ENCODE data around the gene AGAP1. TPM values are rescaled to one million over a fixed set of nuclear protein-coding genes. Genes with fewer than 3 reads are reported as not detected.

Gene AGAP1
- total RNA-seq, 3 donors from 2014 or later (not counting 1 experiment from before 2014, with no cell fraction given) = 42.0 to 56.4 (median 45.7) TPM

DNA sequence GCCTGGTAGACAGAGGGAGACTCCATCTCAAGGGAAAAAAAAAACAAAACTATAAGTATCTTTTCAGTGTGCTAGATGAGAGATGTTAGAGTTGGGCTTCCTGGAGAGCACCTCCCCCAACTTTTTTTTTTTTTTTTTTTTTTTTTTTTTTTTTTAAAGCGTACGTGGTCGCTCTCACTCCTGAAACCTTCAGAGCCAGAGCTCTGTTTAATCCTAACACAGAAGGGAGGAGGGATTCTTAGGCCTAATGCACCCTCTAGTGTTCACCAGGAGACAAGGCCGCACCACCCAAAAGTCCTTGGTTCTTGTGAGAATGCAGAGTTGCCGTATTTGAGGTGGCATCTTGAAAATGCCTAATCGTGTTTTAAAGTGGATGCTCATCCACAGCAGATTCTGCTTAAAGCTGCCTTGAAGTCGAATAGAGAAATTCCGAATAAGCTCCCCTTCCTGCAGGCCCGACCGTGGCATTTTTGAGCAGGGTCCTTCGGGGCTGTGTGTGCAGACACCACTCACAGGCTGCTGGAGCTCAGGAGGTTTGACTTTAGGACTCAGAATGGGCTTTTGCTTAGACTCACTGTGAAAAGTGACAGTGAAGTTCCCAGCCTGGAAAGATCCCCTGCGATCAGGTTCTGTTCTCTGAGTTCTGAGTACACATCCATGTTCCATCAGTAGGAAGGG lies 252.6 kb downstream of the AGAP1 start:
- no peak overlapping the region for H3K4me3 Mint-ChIP-seq
- Histone ChIP-seq H3K27me3 (ENCODE audit: control insufficient read depth, insufficient read depth, low read length) (no peaks in the 10 kb centered on the region), H3K27ac (ENCODE audit: low read length) (no peak overlapping the region), H3K4me3 (ENCODE audit: low read length) (no peak overlapping the region), H3K36me3 (ENCODE audit: control insufficient read depth, insufficient read depth, low read length) (peaks cover 4% of the 10 kb centered on the region), H3K9me3 (ENCODE audit: control insufficient read depth, insufficient read depth, low read length) (no peaks in the 10 kb centered on the region), H3K4me1 (ENCODE audit: control insufficient read depth, insufficient read depth, low read length) (no peaks in the 10 kb centered on the region)
- no peak overlapping the region for H3K27ac Mint-ChIP-seq
- no peaks in the 10 kb centered on the region for H3K36me3 Mint-ChIP-seq
- no peaks in the 10 kb centered on the region for H3K9me3 Mint-ChIP-seq
- peak; percentile 87 for TF ChIP-seq CTCF (IDR thresholded peaks at IDR 0.05)
- WGBS (ENCODE audit: insufficient coverage) = 48% methylated on average over 10 of the region's 12 CpGs
- peak; percentile 34 to 77 for DNase-seq
- no peaks in the 10 kb centered on the region for H3K4me1 Mint-ChIP-seq
- ATAC-seq = peak; percentile 65 to 100 (median 87)
- intact Hi-C loops (cut with micrococcal nuclease) = loop anchor here (1.0 to 5.0 kb wide), 4 partner anchors 107 to 1194 kb away; no protein-coding TSS in a partner anchor
- H3K27me3 Mint-ChIP-seq (ENCODE audit: low read depth in 2 of 2) = no peaks in the 10 kb centered on the region

DNA sequence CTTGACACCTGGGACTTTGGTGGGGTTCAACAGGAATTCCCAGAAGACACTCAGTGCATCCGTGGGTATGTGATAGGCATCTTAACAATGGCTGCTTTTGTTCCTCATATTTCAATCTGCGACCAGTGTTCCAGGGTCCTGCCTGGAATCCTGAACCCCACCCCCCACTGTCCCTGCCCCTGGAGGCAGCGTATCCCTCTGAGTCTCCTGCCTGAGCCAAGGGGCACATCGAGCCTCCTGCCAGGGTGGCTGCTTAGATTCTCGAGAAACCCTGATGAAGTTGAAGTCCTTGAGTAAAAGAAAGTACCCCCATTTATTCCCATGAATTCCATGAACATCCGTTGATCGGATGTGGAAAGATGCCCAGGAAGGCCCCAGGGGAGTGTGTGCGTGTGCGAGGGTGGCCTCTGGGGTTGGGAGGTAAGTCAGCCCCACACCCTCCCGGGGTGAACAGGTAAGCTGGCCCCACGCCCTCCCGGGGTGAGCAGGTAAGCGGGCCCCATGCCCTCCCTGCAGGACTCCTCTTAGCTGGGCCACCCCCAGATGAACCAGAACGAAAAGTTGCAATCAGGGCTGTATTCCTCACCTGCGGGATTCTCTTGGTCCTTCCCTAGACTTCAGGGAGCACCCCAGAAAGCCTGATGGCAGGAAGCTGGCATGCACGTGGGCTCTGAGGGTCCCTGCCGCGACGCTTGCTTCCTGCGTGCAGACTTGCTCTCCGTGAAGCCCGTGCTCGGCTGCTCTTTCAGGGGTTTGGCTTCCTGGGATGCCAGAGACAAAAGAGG lies 253.3 kb downstream of the AGAP1 start:
- Histone ChIP-seq H3K4me3 (ENCODE audit: low read length) (no peak overlapping the region), H3K9me3 (ENCODE audit: control insufficient read depth, insufficient read depth, low read length) (no peaks in the 10 kb centered on the region), H3K36me3 (ENCODE audit: control insufficient read depth, insufficient read depth, low read length) (peaks cover 3% of the 10 kb centered on the region), H3K27me3 (ENCODE audit: control insufficient read depth, insufficient read depth, low read length) (no peaks in the 10 kb centered on the region), H3K27ac (ENCODE audit: low read length) (no peak overlapping the region), H3K4me1 (ENCODE audit: control insufficient read depth, insufficient read depth, low read length) (no peaks in the 10 kb centered on the region)
- intact Hi-C loops (cut with micrococcal nuclease) = loop anchor here (2.0 to 5.0 kb wide), 2 partner anchors 610 to 1195 kb away; no protein-coding TSS in a partner anchor
- no peak for DNase-seq
- no peak overlapping the region for H3K27ac Mint-ChIP-seq
- no peak overlapping the region for H3K4me3 Mint-ChIP-seq
- H3K4me1 Mint-ChIP-seq = no peaks in the 10 kb centered on the region
- 92% methylated on average over 21 of the region's 23 CpGs for WGBS (ENCODE audit: insufficient coverage)
- no peak for ATAC-seq
- H3K9me3 Mint-ChIP-seq = no peaks in the 10 kb centered on the region
- no peaks in the 10 kb centered on the region for H3K36me3 Mint-ChIP-seq
- no peak for TF ChIP-seq CTCF (IDR thresholded peaks at IDR 0.05)
- no peaks in the 10 kb centered on the region for H3K27me3 Mint-ChIP-seq (ENCODE audit: low read depth in 2 of 2)

- Histone ChIP-seq H3K9me3 (ENCODE audit: control insufficient read depth, insufficient read depth, low read length) (no peaks in the 10 kb centered on the region), H3K4me3 (ENCODE audit: low read length) (no peak overlapping the region), H3K27me3 (ENCODE audit: control insufficient read depth, insufficient read depth, low read length) (no peaks in the 10 kb centered on the region), H3K27ac (ENCODE audit: low read length) (no peak overlapping the region), H3K36me3 (ENCODE audit: control insufficient read depth, insufficient read depth, low read length) (no peaks in the 10 kb centered on the region), H3K4me1 (ENCODE audit: control insufficient read depth, insufficient read depth, low read length) (no peaks in the 10 kb centered on the region)
- 79% methylated on average over 6 of the region's 6 CpGs for WGBS (ENCODE audit: insufficient coverage)
- no peak overlapping the region for H3K27ac Mint-ChIP-seq
- DNase-seq (no peak), ATAC-seq (no peak)
- intact Hi-C loops (cut with micrococcal nuclease) = loop anchor here (2.0 to 5.0 kb wide), 2 partner anchors 611 to 1195 kb away; no protein-coding TSS in a partner anchor
- TF ChIP-seq CTCF (IDR thresholded peaks at IDR 0.05) = no peak
- no peaks in the 10 kb centered on the region for H3K4me1 Mint-ChIP-seq
- no peaks in the 10 kb centered on the region for H3K27me3 Mint-ChIP-seq (ENCODE audit: low read depth in 2 of 2)
- no peaks in the 10 kb centered on the region for H3K9me3 Mint-ChIP-seq
- no peaks in the 10 kb centered on the region for H3K36me3 Mint-ChIP-seq
- no peak overlapping the region for H3K4me3 Mint-ChIP-seq
Observed at GRCh38 chr2:235747786-235748091, 253.9 kb downstream of the AGAP1 start.

All from natural killer cell (primary cell).